WTC11 (cell line): Measurements from ENCODE around the gene ANKRD50. TPM values are rescaled to one million over a fixed set of nuclear protein-coding genes. Genes with fewer than 3 reads are reported as not detected.

Source experiments
- ATAC-seq: fragments of 200-7000 bp; cut with Tn5 transposase; 2 replicates; pipeline ENCODE4 v1.10.0; 2021; ENCODE audit warnings: mild to moderate bottlenecking, moderate library complexity
- CTCF ChIA-PET: fragments of 300-600 bp; sonication (Branson Sonifier 250); formaldehyde crosslinking; loops from one replicate; lab custom pipeline; 2021; ENCODE audit warnings: antibody characterized with exemption; lab: Charles Lee
- POLR2A ChIA-PET: fragments of 350-600 bp; sonication (Branson Sonifier 250); formaldehyde crosslinking; loops from one replicate; lab custom pipeline; 2021; ENCODE audit warnings: antibody characterized with exemption; lab: Charles Lee
- DNase-seq: peaks from one replicate; pipeline ENCODE4 v3.0.0; 2021; ENCODE audit warnings: low spot score
- H3K27ac Mint-ChIP-seq: 2 replicates; pipeline ENCODE4 v1.8.0; 2021; ENCODE audit warnings: mixed read lengths
- H3K27me3 Mint-ChIP-seq: 2 replicates; pipeline ENCODE4 v1.8.0; 2021; ENCODE audit warnings: low read depth, mild to moderate bottlenecking, moderate library complexity, mixed read lengths
- H3K36me3 Mint-ChIP-seq: 2 replicates; pipeline ENCODE4 v1.8.0; 2021; ENCODE audit warnings: mixed read lengths
- H3K4me1 Mint-ChIP-seq: 2 replicates; pipeline ENCODE4 v1.8.0; 2022; ENCODE audit warnings: mixed read lengths
- H3K4me3 Mint-ChIP-seq: 2 replicates; pipeline ENCODE4 v1.8.0; 2021; ENCODE audit warnings: mild to moderate bottlenecking, moderate library complexity, mixed read lengths
- H3K9me3 Mint-ChIP-seq: 2 replicates; pipeline ENCODE4 v1.8.0; 2021; ENCODE audit warnings: mixed read lengths
- ATF1 ChIP-seq: sonication (generic); formaldehyde crosslinking; IDR thresholded peaks from 2 replicates; pipeline ENCODE4 v1.8.1; 2023; ENCODE audit warnings: mild to moderate bottlenecking, moderate library complexity, missing genetic modification reagents
- CREB1 ChIP-seq: sonication (generic); formaldehyde crosslinking; IDR thresholded peaks from 2 replicates; pipeline ENCODE4 v1.8.0; 2023; ENCODE audit warnings: mild to moderate bottlenecking, missing genetic modification reagents
- FOXK1 ChIP-seq: sonication (generic); formaldehyde crosslinking; IDR thresholded peaks from 2 replicates; pipeline ENCODE4 v1.8.0; 2022; ENCODE audit warnings: mild to moderate bottlenecking, moderate library complexity, missing genetic modification reagents
- GABPB1 ChIP-seq: sonication (generic); formaldehyde crosslinking; IDR thresholded peaks from 2 replicates; pipeline ENCODE4 v1.8.1; 2023; ENCODE audit warnings: mild to moderate bottlenecking, missing genetic modification reagents
- GRHL2 ChIP-seq: fragments of 250-450 bp; sonication (Bioruptor Pico); IDR thresholded peaks from 2 replicates; pipeline ENCODE4 v1.8.0; 2022; ENCODE audit warnings: mild to moderate bottlenecking, moderate library complexity; ENCODE audit not compliant: insufficient replicate concordance, severe bottlenecking
- HMGA2 ChIP-seq: fragments of 250-450 bp; sonication (Bioruptor Pico); IDR thresholded peaks from 2 replicates; pipeline ENCODE4 v1.4.0; 2021; ENCODE audit warnings: mild to moderate bottlenecking, moderate library complexity
- PRRX2 ChIP-seq: fragments of 250-450 bp; sonication (Bioruptor Pico); IDR thresholded peaks from 2 replicates; pipeline ENCODE4 v1.8.0; 2021; ENCODE audit warnings: mild to moderate bottlenecking
- ZBTB21 ChIP-seq: sonication (generic); formaldehyde crosslinking; IDR thresholded peaks from 2 replicates; pipeline ENCODE4 v1.8.1; 2023; ENCODE audit warnings: mild to moderate bottlenecking, missing genetic modification reagents, borderline replicate concordance
- ZNF121 ChIP-seq: sonication (generic); formaldehyde crosslinking; IDR thresholded peaks from 2 replicates; pipeline ENCODE4 v1.8.0; 2023; ENCODE audit warnings: missing genetic modification reagents
- ZNF317 ChIP-seq: sonication (generic); formaldehyde crosslinking; IDR thresholded peaks from 2 replicates; pipeline ENCODE4 v1.8.1; 2023; ENCODE audit warnings: low read depth, mild to moderate bottlenecking, moderate library complexity, missing genetic modification reagents, borderline replicate concordance
- total RNA-seq: library from RNA; stranded (reverse); gene quantifications from 3 replicates; pipeline ENCODE4 v1.2.3, GENCODE V29; 2021
- TF ChIP-seq, protein P1 (sequence below): fragments of 250-450 bp; sonication (Bioruptor Pico); IDR thresholded peaks from 2 replicates; pipeline ENCODE4 v1.9.0; 2021; ENCODE audit warnings: mild to moderate bottlenecking, borderline replicate concordance
- TF ChIP-seq, protein P2 (sequence below): fragments of 250-450 bp; sonication (Bioruptor Pico); IDR thresholded peaks from 2 replicates; pipeline ENCODE4 v1.8.0; 2021; ENCODE audit warnings: mild to moderate bottlenecking
- TF ChIP-seq, protein P3 (sequence below): sonication (generic); formaldehyde crosslinking; IDR thresholded peaks from 2 replicates; pipeline ENCODE4 v1.8.0; 2022; ENCODE audit warnings: mild to moderate bottlenecking, missing genetic modification reagents
- TF ChIP-seq, protein P4 (sequence below): sonication (generic); formaldehyde crosslinking; conservative IDR thresholded peaks from 2 replicates; pipeline ENCODE4 v1.8.1; 2022; ENCODE audit warnings: mild to moderate bottlenecking, missing genetic modification reagents
- TF ChIP-seq, protein P5 (sequence below): sonication (generic); formaldehyde crosslinking; IDR thresholded peaks from 2 replicates; pipeline ENCODE4 v1.8.0; 2023; ENCODE audit warnings: mild to moderate bottlenecking, missing genetic modification reagents

The ANKRD50 gene
- total RNA-seq, 1 experiment from 2014 or later, result 18.4 TPM

DNA sequence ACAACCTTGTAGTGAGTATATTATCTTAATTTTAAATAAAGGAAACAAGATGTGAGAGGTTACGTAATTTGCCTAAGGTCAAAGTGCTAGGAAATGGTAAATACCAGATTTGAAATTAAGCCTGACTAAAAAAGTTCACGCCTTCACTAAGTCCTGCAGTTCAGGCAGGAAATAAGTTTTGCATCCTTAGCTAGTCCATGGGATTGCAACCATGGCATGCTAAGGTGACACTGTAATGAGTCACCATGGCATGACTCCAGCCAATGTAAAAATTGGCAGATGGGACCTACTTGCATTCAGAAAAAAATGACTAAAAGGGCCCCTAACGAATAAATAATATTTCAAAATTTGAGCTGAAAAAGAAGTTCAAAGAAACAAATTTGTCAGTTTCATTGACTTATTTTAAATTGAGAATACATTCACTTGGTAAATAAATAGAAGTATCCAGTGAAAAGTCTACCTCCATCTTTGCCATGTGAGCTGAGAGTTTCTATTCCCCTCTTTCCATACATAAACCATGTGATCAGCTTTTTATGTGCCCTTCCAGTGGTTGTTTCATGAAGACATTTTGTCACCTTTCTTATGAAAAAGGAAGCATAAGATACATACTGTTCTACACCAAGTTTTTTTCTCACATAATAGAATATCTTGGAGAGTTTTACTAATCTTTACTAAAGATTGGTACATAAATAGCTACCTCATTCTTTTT is 72.4 kb downstream of the ANKRD50 start (continued):
- TF ChIP-seq, protein P1, sequence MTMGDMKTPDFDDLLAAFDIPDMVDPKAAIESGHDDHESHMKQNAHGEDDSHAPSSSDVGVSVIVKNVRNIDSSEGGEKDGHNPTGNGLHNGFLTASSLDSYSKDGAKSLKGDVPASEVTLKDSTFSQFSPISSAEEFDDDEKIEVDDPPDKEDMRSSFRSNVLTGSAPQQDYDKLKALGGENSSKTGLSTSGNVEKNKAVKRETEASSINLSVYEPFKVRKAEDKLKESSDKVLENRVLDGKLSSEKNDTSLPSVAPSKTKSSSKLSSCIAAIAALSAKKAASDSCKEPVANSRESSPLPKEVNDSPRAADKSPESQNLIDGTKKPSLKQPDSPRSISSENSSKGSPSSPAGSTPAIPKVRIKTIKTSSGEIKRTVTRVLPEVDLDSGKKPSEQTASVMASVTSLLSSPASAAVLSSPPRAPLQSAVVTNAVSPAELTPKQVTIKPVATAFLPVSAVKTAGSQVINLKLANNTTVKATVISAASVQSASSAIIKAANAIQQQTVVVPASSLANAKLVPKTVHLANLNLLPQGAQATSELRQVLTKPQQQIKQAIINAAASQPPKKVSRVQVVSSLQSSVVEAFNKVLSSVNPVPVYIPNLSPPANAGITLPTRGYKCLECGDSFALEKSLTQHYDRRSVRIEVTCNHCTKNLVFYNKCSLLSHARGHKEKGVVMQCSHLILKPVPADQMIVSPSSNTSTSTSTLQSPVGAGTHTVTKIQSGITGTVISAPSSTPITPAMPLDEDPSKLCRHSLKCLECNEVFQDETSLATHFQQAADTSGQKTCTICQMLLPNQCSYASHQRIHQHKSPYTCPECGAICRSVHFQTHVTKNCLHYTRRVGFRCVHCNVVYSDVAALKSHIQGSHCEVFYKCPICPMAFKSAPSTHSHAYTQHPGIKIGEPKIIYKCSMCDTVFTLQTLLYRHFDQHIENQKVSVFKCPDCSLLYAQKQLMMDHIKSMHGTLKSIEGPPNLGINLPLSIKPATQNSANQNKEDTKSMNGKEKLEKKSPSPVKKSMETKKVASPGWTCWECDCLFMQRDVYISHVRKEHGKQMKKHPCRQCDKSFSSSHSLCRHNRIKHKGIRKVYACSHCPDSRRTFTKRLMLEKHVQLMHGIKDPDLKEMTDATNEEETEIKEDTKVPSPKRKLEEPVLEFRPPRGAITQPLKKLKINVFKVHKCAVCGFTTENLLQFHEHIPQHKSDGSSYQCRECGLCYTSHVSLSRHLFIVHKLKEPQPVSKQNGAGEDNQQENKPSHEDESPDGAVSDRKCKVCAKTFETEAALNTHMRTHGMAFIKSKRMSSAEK (CRISPR knock-in tag), result no peak
- no peak for TF ChIP-seq CREB1 (CRISPR knock-in tag)
- no peak for TF ChIP-seq GABPB1 (CRISPR knock-in tag)
- no peak for TF ChIP-seq FOXK1

DNA sequence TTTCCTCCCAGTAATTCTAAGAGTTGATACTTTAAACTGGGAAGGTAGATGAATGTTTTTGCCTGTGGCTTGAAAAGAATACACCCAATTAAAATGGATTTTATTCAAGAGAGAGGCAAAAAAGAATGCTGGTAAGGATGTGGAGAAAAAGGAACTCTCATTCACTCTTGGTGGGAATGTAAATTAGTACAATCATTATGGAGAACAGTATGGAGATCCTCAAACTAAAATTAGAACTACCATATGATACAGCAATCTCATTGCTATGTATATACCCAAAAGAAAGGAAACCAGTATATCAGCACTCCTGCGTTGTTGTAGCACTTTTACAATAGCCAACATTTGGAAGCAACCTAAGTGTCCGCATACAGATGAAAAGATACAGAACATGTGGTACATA is 75.2 kb downstream of the ANKRD50 start:
- CTCF ChIA-PET, result no interaction called here
- peaks cover 5% of the 10 kb centered on the region for H3K9me3 Mint-ChIP-seq
- POLR2A ChIA-PET, result no interaction called here
- peak overlapping the region; percentile 90 for H3K27ac Mint-ChIP-seq
- TF ChIP-seq GRHL2 (no peak), ZBTB21 (CRISPR knock-in tag) (no peak), PRRX2 (CRISPR knock-in tag) (no peak), ZNF317 (CRISPR knock-in tag) (no peak), GABPB1 (CRISPR knock-in tag) (no peak), HMGA2 (CRISPR knock-in tag) (no peak), ATF1 (CRISPR knock-in tag) (no peak), ZNF121 (no peak)
- TF ChIP-seq, protein P2, sequence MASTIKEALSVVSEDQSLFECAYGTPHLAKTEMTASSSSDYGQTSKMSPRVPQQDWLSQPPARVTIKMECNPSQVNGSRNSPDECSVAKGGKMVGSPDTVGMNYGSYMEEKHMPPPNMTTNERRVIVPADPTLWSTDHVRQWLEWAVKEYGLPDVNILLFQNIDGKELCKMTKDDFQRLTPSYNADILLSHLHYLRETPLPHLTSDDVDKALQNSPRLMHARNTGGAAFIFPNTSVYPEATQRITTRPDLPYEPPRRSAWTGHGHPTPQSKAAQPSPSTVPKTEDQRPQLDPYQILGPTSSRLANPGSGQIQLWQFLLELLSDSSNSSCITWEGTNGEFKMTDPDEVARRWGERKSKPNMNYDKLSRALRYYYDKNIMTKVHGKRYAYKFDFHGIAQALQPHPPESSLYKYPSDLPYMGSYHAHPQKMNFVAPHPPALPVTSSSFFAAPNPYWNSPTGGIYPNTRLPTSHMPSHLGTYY, result no peak
- TF ChIP-seq, protein P3, sequence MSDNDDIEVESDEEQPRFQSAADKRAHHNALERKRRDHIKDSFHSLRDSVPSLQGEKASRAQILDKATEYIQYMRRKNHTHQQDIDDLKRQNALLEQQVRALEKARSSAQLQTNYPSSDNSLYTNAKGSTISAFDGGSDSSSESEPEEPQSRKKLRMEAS (CRISPR knock-in tag), result no peak
- TF ChIP-seq, protein P4, sequence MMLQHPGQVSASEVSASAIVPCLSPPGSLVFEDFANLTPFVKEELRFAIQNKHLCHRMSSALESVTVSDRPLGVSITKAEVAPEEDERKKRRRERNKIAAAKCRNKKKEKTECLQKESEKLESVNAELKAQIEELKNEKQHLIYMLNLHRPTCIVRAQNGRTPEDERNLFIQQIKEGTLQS (CRISPR knock-in tag), result no peak
- TF ChIP-seq, protein P5, sequence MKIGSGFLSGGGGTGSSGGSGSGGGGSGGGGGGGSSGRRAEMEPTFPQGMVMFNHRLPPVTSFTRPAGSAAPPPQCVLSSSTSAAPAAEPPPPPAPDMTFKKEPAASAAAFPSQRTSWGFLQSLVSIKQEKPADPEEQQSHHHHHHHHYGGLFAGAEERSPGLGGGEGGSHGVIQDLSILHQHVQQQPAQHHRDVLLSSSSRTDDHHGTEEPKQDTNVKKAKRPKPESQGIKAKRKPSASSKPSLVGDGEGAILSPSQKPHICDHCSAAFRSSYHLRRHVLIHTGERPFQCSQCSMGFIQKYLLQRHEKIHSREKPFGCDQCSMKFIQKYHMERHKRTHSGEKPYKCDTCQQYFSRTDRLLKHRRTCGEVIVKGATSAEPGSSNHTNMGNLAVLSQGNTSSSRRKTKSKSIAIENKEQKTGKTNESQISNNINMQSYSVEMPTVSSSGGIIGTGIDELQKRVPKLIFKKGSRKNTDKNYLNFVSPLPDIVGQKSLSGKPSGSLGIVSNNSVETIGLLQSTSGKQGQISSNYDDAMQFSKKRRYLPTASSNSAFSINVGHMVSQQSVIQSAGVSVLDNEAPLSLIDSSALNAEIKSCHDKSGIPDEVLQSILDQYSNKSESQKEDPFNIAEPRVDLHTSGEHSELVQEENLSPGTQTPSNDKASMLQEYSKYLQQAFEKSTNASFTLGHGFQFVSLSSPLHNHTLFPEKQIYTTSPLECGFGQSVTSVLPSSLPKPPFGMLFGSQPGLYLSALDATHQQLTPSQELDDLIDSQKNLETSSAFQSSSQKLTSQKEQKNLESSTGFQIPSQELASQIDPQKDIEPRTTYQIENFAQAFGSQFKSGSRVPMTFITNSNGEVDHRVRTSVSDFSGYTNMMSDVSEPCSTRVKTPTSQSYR (CRISPR knock-in tag), result no peak
- H3K4me1 Mint-ChIP-seq, result peaks cover 71% of the 10 kb centered on the region
- ATAC-seq, result no peak
- no peak overlapping the region for H3K4me3 Mint-ChIP-seq
- H3K36me3 Mint-ChIP-seq, result peaks cover 3% of the 10 kb centered on the region; the same call in 1 of the 2 replicates
- no peaks in the 10 kb centered on the region; the same call in 1 of the 2 replicates for H3K27me3 Mint-ChIP-seq
- no peak for DNase-seq
